GM12878 (cell line): ENCODE data around the gene CLSTN2. TPM values are rescaled to one million over a fixed set of nuclear protein-coding genes. Genes with fewer than 3 reads are reported as not detected.
A peak's percentile ranks its signal among the peaks of the same experiment; 100 is the strongest.

ENCODE experiments used
- ATAC-seq: fragments of 200-7000 bp; cut with Tn5 transposase; 3 replicates; pipeline ENCODE4 v1.9.1; 2020; ENCODE audit warnings: mild to moderate bottlenecking, moderate library complexity
- BruUV-seq: library from RNA; stranded (reverse); fragments of 400-500 nt; replicated peaks from 2 replicates; lab custom pipeline; 2021; lab: Mats Ljungman, UMichigan
- CTCF ChIA-PET: fragments of 300-600 bp; sonication (Branson Sonifier 250); formaldehyde crosslinking; extraction: SDS; loops from one replicate; lab custom pipeline; 2021; ENCODE audit warnings: inconsistent platforms; lab: Yijun Ruan, JAX
- POLR2A ChIA-PET: fragments of 350-600 bp; formaldehyde crosslinking; extraction: SDS; loops from one replicate; lab custom pipeline; 2021; ENCODE audit warnings: inconsistent platforms; lab: Charles Lee
- RAD21 ChIA-PET: fragments of 300-600 bp; sonication (Branson Sonifier 250); formaldehyde crosslinking; loops from one replicate; lab custom pipeline; 2023; ENCODE audit warnings: antibody characterized with exemption; ENCODE audit not compliant: unreplicated experiment; lab: Charles Lee
- SMC1A ChIA-PET: fragments of 300-600 bp; sonication (Branson Sonifier 250); formaldehyde crosslinking; loops from one replicate; lab custom pipeline; 2023; ENCODE audit not compliant: unreplicated experiment, uncharacterized antibody; lab: Charles Lee
- DNase-seq: peaks from one replicate; pipeline ENCODE4 v3.0.0-alpha.2; 2011; ENCODE audit warnings: low read depth, low spot score
- FAIRE-seq: peaks from 3 replicates; lab custom pipeline; 2011; peaks lifted over from hg19 to GRCh38; lab: Jason Lieb, UNC
- H2AFZ ChIP-seq: 2 replicates; pipeline ENCODE4 v1.6.0; 2011; ENCODE audit warnings: low read depth, low read length, control low read depth; ENCODE audit not compliant: control insufficient read depth
- H3K27ac ChIP-seq: 2 replicates; pipeline ENCODE4 v1.5.1; 2011; ENCODE audit warnings: control low read depth; ENCODE audit not compliant: control insufficient read depth, insufficient read depth
- H3K27me3 ChIP-seq, 2 experiments: replicated peaks in 1 of 2; 2 replicates each; pipeline versions ENCODE4 v1.6.0 to v1.6.1; 2011; ENCODE audit warnings: low read length in 1 of 2; ENCODE audit not compliant: control insufficient read depth in 2 of 2, insufficient read depth in 2 of 2
- H3K36me3 ChIP-seq, 2 experiments: 2 replicates each; pipeline ENCODE4 v1.5.1; 2011; ENCODE audit warnings: low read length in 1 of 2; ENCODE audit not compliant: control insufficient read depth in 2 of 2, insufficient read depth in 2 of 2
- H3K4me1 ChIP-seq: 2 replicates; pipeline ENCODE4 v1.6.1; 2011; ENCODE audit warnings: mild to moderate bottlenecking, low read length, moderate library complexity, mixed read lengths; ENCODE audit not compliant: control insufficient read depth, insufficient read depth
- H3K4me2 ChIP-seq: 2 replicates; pipeline ENCODE4 v1.6.0; 2011; ENCODE audit warnings: control low read depth; ENCODE audit not compliant: control insufficient read depth, insufficient read depth
- H3K4me3 ChIP-seq: fragments of 200-600 bp; sonication (generic); 2 replicates; pipeline ENCODE4 v1.5.1; 2016
- H3K79me2 ChIP-seq: 2 replicates; pipeline ENCODE4 v1.6.0; 2011; ENCODE audit warnings: low read length; ENCODE audit not compliant: control insufficient read depth, insufficient read depth
- H3K9ac ChIP-seq: 2 replicates; pipeline ENCODE4 v1.8.0; 2011; ENCODE audit warnings: low read length, control low read depth, mixed read lengths; ENCODE audit not compliant: control insufficient read depth, insufficient read depth
- H3K9me3 ChIP-seq: replicated peaks from 3 replicates; pipeline ENCODE4 v1.5.1; 2011; ENCODE audit warnings: mild to moderate bottlenecking, low read length; ENCODE audit not compliant: control insufficient read depth, insufficient read depth
- H4K20me1 ChIP-seq: 2 replicates; pipeline ENCODE4 v1.6.0; 2011; ENCODE audit not compliant: control insufficient read depth, insufficient read depth
- ATF7 ChIP-seq: fragments of 450-650 bp; IDR thresholded peaks from 2 replicates; pipeline ENCODE4 v1.6.1; 2016; ENCODE audit warnings: low read depth, mild to moderate bottlenecking
- CBX3 ChIP-seq: fragments of 200-600 bp; sonication (generic); IDR thresholded peaks from 2 replicates; pipeline ENCODE4 v1.6.1; 2016; ENCODE audit warnings: low read depth, borderline replicate concordance
- DPF2 ChIP-seq: fragments of 450-650 bp; IDR thresholded peaks from 2 replicates; pipeline ENCODE4 v1.6.1; 2017; ENCODE audit warnings: mild to moderate bottlenecking
- GATAD2B ChIP-seq: fragments of 450-650 bp; conservative IDR thresholded peaks from 2 replicates; pipeline ENCODE4 v1.6.1; 2017; ENCODE audit warnings: low read depth, mild to moderate bottlenecking, moderate library complexity
- HCFC1 ChIP-seq: fragments of 150-350 bp; IDR thresholded peaks from 2 replicates; pipeline ENCODE4 v1.6.1; 2014; ENCODE audit warnings: low read length
- IKZF2 ChIP-seq, 2 experiments: fragments of 450-650 bp; IDR thresholded peaks; 2 replicates each; pipeline ENCODE4 v1.6.1; 2017; ENCODE audit warnings: mild to moderate bottlenecking in 2 of 2, moderate library complexity in 2 of 2
- NFIC ChIP-seq: IDR thresholded peaks from 2 replicates; pipeline ENCODE4 v1.6.1; 2012; ENCODE audit warnings: low read depth, mild to moderate bottlenecking, inconsistent platforms, low read length, moderate library complexity
- RAD21 ChIP-seq: IDR thresholded peaks from 2 replicates; pipeline ENCODE4 v1.6.1; 2011; ENCODE audit warnings: mild to moderate bottlenecking, low read depth, low read length, moderate library complexity; ENCODE audit not compliant: insufficient read depth
- SIX5 ChIP-seq: IDR thresholded peaks from 2 replicates; pipeline ENCODE4 v1.6.1; 2011; ENCODE audit warnings: mild to moderate bottlenecking, low read depth, low read length, moderate library complexity; ENCODE audit not compliant: severe bottlenecking
- SMAD1 ChIP-seq: fragments of 450-650 bp; IDR thresholded peaks from 2 replicates; pipeline ENCODE4 v1.6.1; 2018; ENCODE audit warnings: mild to moderate bottlenecking, low read depth; ENCODE audit not compliant: partially characterized antibody
- SMC3 ChIP-seq: IDR thresholded peaks from 2 replicates; pipeline ENCODE4 v1.6.1; 2011; ENCODE audit warnings: low read length, improper control_type of control experiment, borderline replicate concordance
- ZNF207 ChIP-seq: fragments of 450-650 bp; IDR thresholded peaks from 2 replicates; pipeline ENCODE4 v1.6.1; 2014; ENCODE audit warnings: antibody characterized with exemption, mild to moderate bottlenecking, borderline replicate concordance
- ZNF217 ChIP-seq: fragments of 450-650 bp; IDR thresholded peaks from 2 replicates; pipeline ENCODE4 v1.6.1; 2017; ENCODE audit warnings: antibody characterized with exemption, mild to moderate bottlenecking
- ZNF384 ChIP-seq: IDR thresholded peaks from 2 replicates; pipeline ENCODE4 v1.6.1; 2012; ENCODE audit warnings: low read depth, mild to moderate bottlenecking, low read length, improper control_type of control experiment, borderline replicate concordance
- WGBS: methylation state at CpG from one replicate; pipeline ENCODE4 v1.1.6; 2016; ENCODE audit warnings: low lambda C conversion rate; ENCODE audit not compliant: insufficient replicate concordance, insufficient coverage; ENCODE audit errors: missing lambda C conversion rate; 5-methylcytosine and 5-hydroxymethylcytosine counted together
- in situ Hi-C: fragments of 300-500 bp; cut with MboI; formaldehyde crosslinking; loops from 9 replicates; pipeline ENCODE4 v1.14.3; 2018; ENCODE audit warnings: mixed read lengths
- intact Hi-C: fragments of 100-400 bp; cut with micrococcal nuclease; formaldehyde crosslinking; loops from one replicate; pipeline ENCODE4 v1.14.2; 2022; ENCODE audit not compliant: unreplicated experiment
- polyA plus RNA-seq, 11 experiments: library from polyadenylated mRNA; depleted of rRNA in 4 of 11; unstranded in 6 of 11; stranded (reverse) in 5 of 11; fragments of >200 nt; fragmentation: Nextera tagmentation in 4 of 11; fragmentation: Illumina TruSeq in 1 of 11; extraction: Ambion mirVana in 4 of 11; extraction: Trizol in 1 of 11; gene quantifications; 1 replicate in 1 of 11; 2 replicates in 10 of 11; pipeline versions ENCODE4 v1.2.1 to v1.2.3, GENCODE V29; 2011 to 2016; ENCODE audit warnings: inconsistent platforms in 2 of 11, missing spikeins in 2 of 11, low read depth in 1 of 11
- total RNA-seq, 4 experiments: library from RNA; depleted of rRNA in 3 of 4; stranded (reverse); fragments of >200 nt in 3 of 4; fragmentation: Illumina TruSeq in 1 of 4; extraction: Trizol in 1 of 4; gene quantifications; 2 replicates each; pipeline versions ENCODE4 v1.2.1 to v1.2.3, GENCODE V29; 2013 to 2021

The CLSTN2 gene
- total and polyA plus RNA-seq, 10 of the 15 experiments (the other 5 are each of a cell fraction or from before 2014, with no cell fraction given) = under 0.01 to 0.10 (median under 0.01) TPM; not detected in 5

- no peak for FAIRE-seq
- H3K27ac ChIP-seq = no peak overlapping the region
- intact Hi-C loops = no loop called here
- TF ChIP-seq ATF7 = peak; percentile 52; the same call in 1 of the 2 replicates
- TF ChIP-seq SMAD1 = no peak
- TF ChIP-seq ZNF384 = 0 out of 2 replicates have a peak, but pooled peaks have one; percentile 51
- TF ChIP-seq, all 136 proteins: peak for 2
- CTCF ChIA-PET = interaction anchor here (0.7 to 1.5 kb wide), 5 partner anchors 12 to 49 kb away, joined by 3 to 12 read pairs (median 4); no protein-coding TSS in a partner anchor
- DNase-seq (no peak), ATAC-seq (peak; percentile 93)
- POLR2A ChIA-PET = interaction anchor here (1.7 to 1.9 kb wide), 2 partner anchors 8 to 24 kb away, joined by 5 to 6 read pairs; no protein-coding TSS in a partner anchor
- H3K79me2 ChIP-seq = no peaks in the 10 kb centered on the region
- no peaks in the 10 kb centered on the region; the same call in 1 of the 2 replicates for H3K4me1 ChIP-seq
- H3K4me3 ChIP-seq = no peak overlapping the region
- no peaks in the 10 kb centered on the region for H3K27me3 ChIP-seq
- no peaks in the 10 kb centered on the region for H3K36me3 ChIP-seq
- peak overlapping the region; percentile 58; the same call in 1 of the 2 replicates for H2AFZ ChIP-seq
- H3K9me3 ChIP-seq = no peaks in the 10 kb centered on the region; the same call in 2 of the 3 replicates
- H3K4me2 ChIP-seq = no peak overlapping the region
- BruUV-seq = no TSS peak
- in situ Hi-C loops = no loop called here
- no peak overlapping the region for H3K9ac ChIP-seq
- SMC1A ChIA-PET = interaction anchor here (0.7 to 2.9 kb wide), 9 partner anchors 8 to 554 kb away, joined by 3 to 17 read pairs (median 4); no protein-coding TSS in a partner anchor
- 59% methylated on average over 3 of the region's 3 CpGs for WGBS
- no peaks in the 10 kb centered on the region for H4K20me1 ChIP-seq
- RAD21 ChIA-PET = interaction anchor here (0.8 to 1.7 kb wide), 4 partner anchors 8 to 49 kb away, joined by 3 to 9 read pairs (median 4); no protein-coding TSS in a partner anchor
These were observed 243.0 kb downstream of the CLSTN2 start for GRCh38 chr3:140177943-140178342.

DNA sequence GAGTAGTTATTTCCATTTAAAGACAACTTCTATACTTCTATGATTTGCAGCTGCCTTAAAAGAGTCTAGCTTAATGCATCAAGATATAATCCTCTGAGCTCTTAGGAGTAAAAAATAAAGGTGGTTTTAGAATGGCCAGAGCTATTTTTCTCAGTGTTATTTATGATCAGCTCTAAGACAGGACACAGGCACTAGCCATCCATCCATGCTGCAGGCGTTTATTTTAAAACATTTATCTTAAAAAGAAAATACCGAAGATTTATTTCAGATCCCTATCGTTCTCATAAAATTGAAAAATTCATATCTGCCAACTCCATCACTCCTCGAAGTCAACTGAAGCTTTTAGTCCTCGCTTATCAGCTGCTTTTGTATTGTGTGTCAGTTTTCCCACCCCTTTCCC, 243.5 kb downstream of the CLSTN2 start:
- SMC1A ChIA-PET = interaction anchor here (0.7 to 2.9 kb wide), 10 partner anchors 9 to 554 kb away, joined by 3 to 17 read pairs (median 4); no protein-coding TSS in a partner anchor
- intact Hi-C loops (no loop called here), in situ Hi-C loops (no loop called here)
- FAIRE-seq (no peak), ATAC-seq (no peak), DNase-seq (no peak)
- BruUV-seq = no TSS peak
- H3K4me2 ChIP-seq = no peak overlapping the region
- POLR2A ChIA-PET = interaction anchor here (1.7 to 1.9 kb wide), 2 partner anchors 8 to 25 kb away, joined by 5 to 6 read pairs; no protein-coding TSS in a partner anchor
- no peak overlapping the region for H3K9ac ChIP-seq
- no peak overlapping the region for H3K4me3 ChIP-seq
- RAD21 ChIA-PET = interaction anchor here (0.8 to 1.7 kb wide), 4 partner anchors 9 to 50 kb away, joined by 3 to 9 read pairs (median 4); no protein-coding TSS in a partner anchor
- no peaks in the 10 kb centered on the region for H3K36me3 ChIP-seq
- H3K27ac ChIP-seq = no peak overlapping the region
- 28% methylated on average over 5 of the region's 5 CpGs for WGBS
- CTCF ChIA-PET = interaction anchor here (0.7 to 2.3 kb wide), 6 partner anchors 8 to 50 kb away, joined by 3 to 12 read pairs (median 4); no protein-coding TSS in a partner anchor
- H3K27me3 ChIP-seq = no peaks in the 10 kb centered on the region
- TF ChIP-seq IKZF2 (IDR thresholded peaks at IDR 0.05) (no peak), NFIC (no peak), ZNF207 (no peak), DPF2 (no peak), GATAD2B (no peak), RAD21 (no peak), CBX3 (no peak), ZNF217 (no peak), SIX5 (no peak), SMC3 (no peak), HCFC1 (no peak)
- no peaks in the 10 kb centered on the region for H4K20me1 ChIP-seq
- H2AFZ ChIP-seq = peak overlapping the region; percentile 37; the same call in 1 of the 2 replicates
- H3K9me3 ChIP-seq = no peaks in the 10 kb centered on the region; the same call in 2 of the 3 replicates
- no peaks in the 10 kb centered on the region for H3K79me2 ChIP-seq
- H3K4me1 ChIP-seq = no peaks in the 10 kb centered on the region; the same call in 1 of the 2 replicates
